Suprapubic skin (tissue), 4 donors: Measurements from ENCODE around the gene MACO1. TPM values are rescaled to one million over a fixed set of nuclear protein-coding genes. Genes with fewer than 3 reads are reported as not detected.

Experiments
- DNase-seq, 2 donors: peaks; one replicate each; pipeline ENCODE4 v3.0.0-alpha.2; 2019; ENCODE audit warnings: low spot score in 2 of 2
- H3K27ac ChIP-seq: fragments of 200-600 bp; sonication (generic); one replicate; pipeline ENCODE4 v1.5.1; 2019
- H3K27me3 ChIP-seq: fragments of 200-600 bp; sonication (generic); one replicate; pipeline ENCODE4 v1.5.1; 2019
- H3K36me3 ChIP-seq: fragments of 200-600 bp; sonication (generic); one replicate; pipeline ENCODE4 v1.5.1; 2019
- H3K4me1 ChIP-seq: fragments of 200-600 bp; sonication (generic); one replicate; pipeline ENCODE4 v1.5.1; 2019
- H3K4me3 ChIP-seq: fragments of 200-600 bp; sonication (generic); one replicate; pipeline ENCODE4 v1.5.1; 2019; ENCODE audit warnings: mild to moderate bottlenecking
- H3K9me3 ChIP-seq: fragments of 200-600 bp; sonication (generic); one replicate; pipeline ENCODE4 v1.5.1; 2019
- CTCF ChIP-seq, 2 donors: fragments of 200-600 bp in 1 of 2; fragments of 450-650 bp in 1 of 2; sonication (generic) in 1 of 2; IDR thresholded peaks; one replicate each; pipeline ENCODE4 v1.5.1; 2016 to 2019; ENCODE audit warnings: antibody characterized with exemption in 2 of 2, mild to moderate bottlenecking in 1 of 2, moderate library complexity in 1 of 2
- EP300 ChIP-seq: sonication (generic); formaldehyde crosslinking; IDR thresholded peaks from one replicate; pipeline ENCODE4 v1.6.1; 2017; ENCODE audit warnings: antibody characterized with exemption
- POLR2A ChIP-seq, 2 donors: fragments of 450-650 bp; IDR thresholded peaks; one replicate each; pipeline ENCODE4 v1.6.1; 2017; ENCODE audit warnings: antibody characterized with exemption in 2 of 2, mild to moderate bottlenecking in 2 of 2, moderate library complexity in 2 of 2
- POLR2AphosphoS5 ChIP-seq, 3 donors: sonication (generic); formaldehyde crosslinking; IDR thresholded peaks; one replicate each; pipeline ENCODE4 v1.6.1; 2017; ENCODE audit warnings: antibody characterized with exemption in 3 of 3
- WGBS: methylation state at CpG from one replicate; pipeline ENCODE4 v1.1.5; 2018; 5-methylcytosine and 5-hydroxymethylcytosine counted together
- total RNA-seq, 4 donors: library from RNA; depleted of rRNA; stranded (reverse); fragments of >200 nt; gene quantifications; one replicate each; pipeline ENCODE4 v1.1.0, GENCODE V29; 2016

The MACO1 gene
- total RNA-seq, 4 donors from 2014 or later = 13.2 to 22.0 (median 16.0) TPM

GRCh38 chr1:25522031-25522655, 91.4 kb downstream of the MACO1 start:
- WGBS = 71% methylated on average over 2 of the region's 5 CpGs
- Histone ChIP-seq H3K9me3 (no peaks in the 10 kb centered on the region), H3K36me3 (no peaks in the 10 kb centered on the region), H3K4me3 (no peak overlapping the region), H3K4me1 (peaks cover 2% of the 10 kb centered on the region), H3K27ac (no peak overlapping the region), H3K27me3 (peaks cover 4% of the 10 kb centered on the region)
- TF ChIP-seq POLR2A (IDR thresholded peaks at IDR 0.05) = no peak
- TF ChIP-seq CTCF (IDR thresholded peaks at IDR 0.05) = no peak
- no peak for TF ChIP-seq POLR2AphosphoS5 (IDR thresholded peaks at IDR 0.05)
- no peak for TF ChIP-seq EP300
- no peak for DNase-seq

GRCh38 chr1:25523542-25523941, 92.8 kb downstream of the MACO1 start:
- Histone ChIP-seq H3K27ac (no peak overlapping the region), H3K9me3 (no peaks in the 10 kb centered on the region), H3K4me3 (no peak overlapping the region), H3K36me3 (no peaks in the 10 kb centered on the region), H3K4me1 (peaks cover 4% of the 10 kb centered on the region), H3K27me3 (peaks cover 7% of the 10 kb centered on the region)
- TF ChIP-seq POLR2A (IDR thresholded peaks at IDR 0.05) (no peak), CTCF (IDR thresholded peaks at IDR 0.05) (no peak), POLR2AphosphoS5 (IDR thresholded peaks at IDR 0.05) (no peak), EP300 (no peak)
- WGBS = 60% methylated on average over 9 of the region's 10 CpGs
- DNase-seq = no peak

- Histone ChIP-seq H3K27me3 (peaks cover 7% of the 10 kb centered on the region), H3K9me3 (no peaks in the 10 kb centered on the region), H3K27ac (no peak overlapping the region), H3K4me3 (no peak overlapping the region), H3K4me1 (peaks cover 4% of the 10 kb centered on the region), H3K36me3 (no peaks in the 10 kb centered on the region)
- WGBS = 74% methylated on average over 11 of the region's 15 CpGs
- DNase-seq = no peak
- TF ChIP-seq POLR2A (IDR thresholded peaks at IDR 0.05) (no peak), POLR2AphosphoS5 (IDR thresholded peaks at IDR 0.05) (no peak), CTCF (IDR thresholded peaks at IDR 0.05) (no peak), EP300 (no peak)
These were observed 94.1 kb downstream of the MACO1 start for GRCh38 chr1:25524568-25525360.

GRCh38 chr1:25525361-25525688, 94.6 kb downstream of the MACO1 start:
- 90% methylated on average over 4 of the region's 4 CpGs for WGBS
- Histone ChIP-seq H3K36me3 (no peaks in the 10 kb centered on the region), H3K9me3 (no peaks in the 10 kb centered on the region), H3K4me1 (peaks cover 4% of the 10 kb centered on the region), H3K4me3 (no peak overlapping the region), H3K27me3 (peaks cover 7% of the 10 kb centered on the region), H3K27ac (no peak overlapping the region)
- TF ChIP-seq POLR2AphosphoS5 (IDR thresholded peaks at IDR 0.05) = no peak
- no peak for TF ChIP-seq EP300
- DNase-seq = no peak

GRCh38 chr1:25526753-25527152, 96.1 kb downstream of the MACO1 start:
- TF ChIP-seq CTCF (IDR thresholded peaks at IDR 0.05) = no peak
- no peak for TF ChIP-seq POLR2A (IDR thresholded peaks at IDR 0.05)
- no peak for TF ChIP-seq POLR2AphosphoS5 (IDR thresholded peaks at IDR 0.05)
- no peak for TF ChIP-seq EP300

More at GRCh38 chr1:25526753-25527152, 96.1 kb downstream of the MACO1 start:
- H3K27ac ChIP-seq = no peak overlapping the region
- 83% methylated on average over 2 of the region's 2 CpGs for WGBS
- H3K4me1 ChIP-seq = peaks cover 4% of the 10 kb centered on the region
- H3K36me3 ChIP-seq = no peaks in the 10 kb centered on the region
- DNase-seq = no peak
- H3K9me3 ChIP-seq = no peaks in the 10 kb centered on the region
- H3K4me3 ChIP-seq = no peak overlapping the region
- peaks cover 7% of the 10 kb centered on the region for H3K27me3 ChIP-seq
